HG03469 (cell line): ENCODE results near the gene ZNF724.
"Not testable (repeated sequence)": the region's sequence is repeated elsewhere in the genome, so short reads cannot be mapped to it uniquely, and the experiment has no call there.

Experiments used
- ATAC-seq: cut with Tn5 transposase; IDR thresholded peaks from one replicate; pipeline ENCODE4 v1.9.1; 2021; ENCODE audit warnings: mild to moderate bottlenecking, moderate library complexity, moderate number of reproducible peaks; ENCODE audit not compliant: unreplicated experiment

ZNF724 gene

DNA sequence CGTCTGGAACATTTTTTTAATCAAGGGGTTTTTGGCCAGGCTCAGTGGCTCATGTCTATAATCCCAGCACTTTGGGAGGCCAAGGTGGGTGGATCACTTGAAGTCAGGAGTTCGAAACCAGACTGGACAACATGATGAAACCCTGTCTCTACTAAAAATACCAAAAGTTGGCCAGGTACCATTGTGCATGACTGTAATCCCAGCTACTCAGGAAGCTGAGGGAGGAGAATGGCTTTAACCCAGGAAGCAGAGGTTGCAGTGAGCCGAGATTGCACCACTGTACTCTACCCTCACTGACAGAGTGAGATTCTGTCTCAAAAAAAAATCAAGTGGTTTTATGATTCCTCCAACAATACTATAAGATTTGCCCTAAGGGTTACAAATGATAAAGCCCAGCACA is 3.1 kb upstream of the ZNF724 start:
- not testable (repeated sequence) for ATAC-seq

DNA sequence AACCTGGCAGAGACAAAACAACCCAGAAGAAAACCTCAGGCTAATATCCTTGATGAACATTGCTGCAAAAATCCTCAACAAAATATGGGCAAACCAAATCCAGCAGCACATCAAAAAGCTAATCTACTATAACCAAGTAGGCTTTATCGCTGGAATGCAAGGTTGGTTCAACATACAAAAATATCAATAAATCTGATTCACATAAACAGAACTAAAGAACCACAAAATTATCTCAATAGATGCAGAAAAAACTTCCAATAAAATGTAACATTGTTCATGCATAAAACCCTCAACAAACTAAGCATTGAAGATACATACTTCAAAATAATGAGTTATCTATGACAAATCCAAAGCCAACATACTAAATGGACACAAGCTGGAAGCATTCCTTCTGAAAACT is 8.8 kb downstream of the ZNF724 start:
- no peak for ATAC-seq

DNA sequence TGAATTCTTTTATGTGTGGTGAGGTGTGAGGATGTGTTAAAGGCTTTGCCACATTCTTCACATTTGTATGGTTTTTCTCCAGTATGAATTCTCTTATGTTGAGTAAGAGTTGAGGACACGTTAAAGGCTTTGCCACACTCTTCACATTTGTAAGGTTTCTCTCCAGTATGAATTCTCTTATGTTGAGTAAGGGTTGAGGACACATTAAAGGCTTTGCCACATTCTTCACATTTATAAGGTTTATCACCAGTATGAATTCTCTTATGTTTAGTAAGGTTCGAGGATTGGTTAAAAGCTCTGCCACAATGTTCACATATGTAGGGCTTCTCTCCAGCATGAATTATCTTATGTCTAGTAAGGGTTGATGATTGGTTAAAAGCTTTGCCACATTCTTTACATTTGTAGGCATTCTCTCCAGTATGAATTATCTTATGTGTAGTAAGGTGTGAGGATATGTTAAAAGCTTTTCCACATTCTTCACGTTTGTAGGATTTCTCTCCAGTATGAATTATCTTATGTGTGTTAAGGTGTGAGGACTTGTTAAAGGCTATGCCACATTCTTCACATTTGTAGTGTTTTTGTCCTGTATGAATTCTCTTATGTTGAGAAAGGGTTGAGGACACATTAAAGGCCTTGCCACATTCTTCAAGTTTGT is 27.1 kb downstream of the ZNF724 start:
- no peak for ATAC-seq

DNA sequence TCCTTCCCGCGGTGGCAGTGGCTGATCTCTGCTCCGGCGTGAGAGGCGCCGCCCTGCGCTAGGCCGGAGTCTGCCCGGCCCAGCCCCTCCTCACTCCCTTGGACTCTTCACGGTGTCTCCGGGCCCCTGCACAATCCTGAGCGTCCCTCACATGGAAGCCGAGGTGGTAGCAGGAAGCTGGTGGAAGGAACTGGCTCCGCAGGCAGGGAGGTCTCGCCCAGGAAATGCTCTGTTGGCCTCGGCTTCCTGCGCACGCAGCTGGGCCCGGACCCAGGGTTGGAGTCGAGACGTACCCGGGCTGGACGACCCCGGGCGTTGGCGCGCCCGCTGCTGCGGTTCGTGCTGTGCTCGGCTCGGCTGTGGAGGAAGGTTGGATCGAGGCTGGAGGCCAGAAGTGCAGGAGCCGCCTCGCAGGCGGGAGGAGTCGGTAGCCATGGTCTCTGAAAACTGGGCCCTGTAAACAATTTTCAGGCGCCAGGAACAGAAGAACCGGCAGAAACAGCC is 46.3 kb downstream of the ZNF724 start:
- ATAC-seq, result no peak

DNA sequence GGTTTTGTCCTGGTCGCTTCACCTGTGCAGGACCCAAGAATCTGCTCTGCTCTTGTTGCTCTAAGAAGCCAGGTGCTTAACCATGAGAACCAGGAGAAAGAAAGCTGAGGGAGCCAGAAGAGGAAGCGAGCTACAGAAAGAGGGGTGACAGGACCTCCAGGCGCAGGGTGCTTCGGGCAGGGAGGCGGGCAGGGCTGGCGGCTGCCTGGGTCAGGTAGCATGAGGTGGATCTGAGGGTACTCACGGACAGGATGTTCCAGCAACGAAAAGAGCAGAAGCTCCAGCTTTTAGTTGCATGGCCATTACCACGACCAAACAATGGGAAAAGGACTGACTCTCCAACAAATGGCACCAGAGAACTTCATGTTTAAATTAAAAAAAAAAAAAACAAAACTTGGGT is 59.9 kb downstream of the ZNF724 start:
- no peak for ATAC-seq

DNA sequence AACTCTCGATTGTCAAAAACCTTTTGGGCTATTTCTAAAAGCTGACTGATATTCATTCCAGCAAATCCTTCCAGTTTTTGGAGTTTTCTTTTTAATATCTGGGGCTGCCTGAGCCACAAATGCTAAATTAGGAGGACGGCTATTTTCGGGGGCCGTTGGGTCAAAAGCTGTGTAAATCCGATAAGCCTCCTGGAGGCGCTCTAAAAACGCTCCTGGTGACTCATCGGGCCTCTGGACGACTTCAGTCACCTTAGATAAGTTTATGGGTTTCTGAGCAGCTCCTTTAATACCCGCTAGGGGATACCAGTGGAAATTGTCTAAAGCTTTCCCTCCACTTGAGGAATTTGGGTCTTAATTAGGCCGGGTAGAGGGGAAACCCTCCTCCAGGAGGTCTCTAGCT is 66.9 kb downstream of the ZNF724 start:
- ATAC-seq, result no peak
